Stimulated activated CD8-positive, alpha-beta memory T cell treated with anti-CD3 and anti-CD28 coated beads, Interleukin-4, amount 100 ng/mL, for 24 hours (primary cell): Measurements from ENCODE around the gene GDF2.

Experiments used
- DNase-seq: peaks from one replicate; pipeline ENCODE4 v3.0.0-alpha.2; 2020; ENCODE audit warnings: low read depth

GDF2 gene

GRCh38 chr10:47311932-47312662 is 10.2 kb upstream of the GDF2 start:
- DNase-seq, result peak; percentile 73

DNA sequence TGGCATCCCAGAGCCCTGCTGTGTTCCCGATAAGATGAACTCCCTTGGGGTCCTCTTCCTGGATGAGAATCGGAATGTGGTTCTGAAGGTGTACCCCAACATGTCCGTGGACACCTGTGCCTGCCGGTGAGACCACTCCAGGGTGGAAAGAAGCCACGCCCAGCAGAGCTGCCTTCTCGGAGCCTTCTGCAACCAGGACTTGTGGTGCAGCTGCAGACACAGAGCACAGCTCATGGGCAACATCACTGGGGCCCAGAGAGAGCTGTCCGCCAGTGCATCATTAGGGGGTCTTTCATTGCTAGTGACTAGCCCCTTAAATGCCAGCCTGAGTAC is 9.6 kb upstream of the GDF2 start:
- no peak for DNase-seq

DNA sequence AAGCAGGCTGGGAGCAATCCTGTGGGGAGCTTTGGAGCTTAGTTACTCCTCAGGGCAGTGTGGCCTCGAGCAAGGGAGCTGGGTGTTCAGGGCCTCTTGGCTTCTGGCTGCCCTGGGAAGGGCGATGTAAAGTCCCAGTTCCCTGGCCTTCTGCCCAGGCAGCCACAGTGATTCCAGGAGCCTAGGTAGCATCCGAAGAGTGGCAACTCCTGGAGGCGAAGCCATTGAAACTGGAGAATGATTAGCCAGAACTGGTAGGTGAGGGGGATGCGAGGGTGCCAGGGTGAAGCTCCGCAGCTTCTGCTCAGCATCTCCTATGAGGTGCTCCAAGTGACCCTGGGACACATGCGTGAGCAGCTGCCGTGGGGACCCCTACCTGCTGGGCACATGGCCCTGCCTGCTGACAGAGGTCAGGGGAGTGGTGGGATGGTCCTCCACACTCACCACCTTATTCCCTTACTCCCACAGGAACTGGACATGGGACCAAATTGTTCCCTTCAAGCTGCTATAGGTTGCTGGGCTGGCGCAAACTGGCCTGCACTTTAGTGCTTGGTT is 7.8 kb upstream of the GDF2 start:
- no peak for DNase-seq

DNA sequence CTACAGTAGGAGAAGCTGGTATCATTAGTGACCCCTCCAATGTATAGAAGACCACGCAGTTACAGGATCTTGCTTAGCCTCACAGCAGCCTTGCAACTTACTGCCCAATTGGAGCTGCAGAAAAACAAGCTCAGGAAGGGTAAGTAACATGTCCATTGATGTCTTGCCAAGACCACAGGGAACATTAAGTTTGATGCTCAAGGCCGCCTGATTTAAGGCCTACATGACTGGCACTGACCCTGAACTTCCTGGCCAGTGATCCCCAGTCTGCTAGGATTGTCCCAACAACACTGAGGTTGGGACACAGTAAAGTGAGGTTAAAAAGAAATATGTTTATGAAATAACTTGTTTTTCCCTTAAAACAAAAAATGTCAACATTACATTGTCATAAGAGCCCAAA is 6.8 kb upstream of the GDF2 start:
- DNase-seq, result no peak

- DNase-seq, result no peak
Measured at GRCh38 chr10:47316131-47316530, 6.1 kb upstream of the GDF2 start.

DNA sequence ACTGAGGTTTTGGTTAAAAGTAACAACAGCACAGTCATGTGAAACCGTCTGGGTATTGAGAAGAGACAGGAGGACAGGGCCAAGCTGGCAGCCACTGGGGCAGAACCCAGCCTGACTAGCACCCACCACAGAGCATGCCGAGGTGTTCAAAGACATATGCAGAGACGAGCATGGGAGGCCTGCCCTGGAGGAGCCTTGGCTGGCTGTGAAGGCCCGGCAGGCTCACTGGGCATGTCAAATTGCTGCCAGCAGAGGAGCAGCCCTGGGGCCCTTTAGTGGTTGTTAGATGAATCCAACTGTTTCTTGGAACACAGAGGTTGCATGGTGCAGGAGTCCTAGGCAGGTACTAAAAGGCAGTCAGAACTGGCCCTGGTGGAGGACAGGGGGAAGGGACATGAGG is 5.0 kb upstream of the GDF2 start:
- DNase-seq, result no peak

GRCh38 chr10:47318706-47319105 is 3.5 kb upstream of the GDF2 start:
- DNase-seq, result no peak

DNA sequence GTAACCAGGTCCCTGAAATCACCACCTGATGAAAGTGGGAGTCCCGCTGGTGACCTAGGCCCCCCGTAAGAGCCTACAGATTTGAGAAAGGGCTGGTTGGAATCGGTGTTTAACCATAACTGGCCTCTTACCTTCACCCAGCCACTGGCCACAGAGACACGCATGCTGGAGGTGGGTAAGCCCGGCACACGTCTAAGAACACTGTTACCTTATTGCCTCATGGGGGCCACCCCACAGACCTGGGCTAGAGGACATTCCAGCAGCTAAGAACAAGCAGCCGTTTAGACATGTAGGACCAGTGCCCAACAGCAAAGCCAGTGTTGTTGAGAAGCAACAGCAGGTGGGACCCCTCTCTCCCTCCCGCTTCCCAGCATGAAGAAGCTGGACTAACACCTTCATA is 2.5 kb upstream of the GDF2 start:
- no peak for DNase-seq

DNA sequence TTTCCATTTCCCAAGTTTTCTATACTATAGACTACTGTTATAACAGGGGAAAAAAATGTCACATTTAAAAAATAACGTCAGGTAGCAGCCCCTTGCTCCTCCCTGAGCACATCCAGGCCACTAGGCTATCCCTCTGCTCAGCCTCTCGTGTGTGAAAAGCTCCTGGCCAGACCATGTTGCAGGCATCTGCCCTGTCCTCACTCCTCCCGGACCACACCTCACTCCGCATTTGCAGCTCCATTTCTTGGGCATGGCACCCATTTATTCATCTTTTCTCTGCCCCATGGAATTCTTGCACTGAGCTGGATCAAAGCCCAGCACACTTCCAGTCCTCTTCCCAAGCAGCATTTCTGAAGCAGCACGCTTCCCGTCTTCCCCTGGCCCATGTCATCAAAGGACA is 1.4 kb upstream of the GDF2 start:
- DNase-seq, result no peak

- no peak for DNase-seq
Measured at GRCh38 chr10:47321521-47322195, 596 bp upstream of the GDF2 start.

DNA sequence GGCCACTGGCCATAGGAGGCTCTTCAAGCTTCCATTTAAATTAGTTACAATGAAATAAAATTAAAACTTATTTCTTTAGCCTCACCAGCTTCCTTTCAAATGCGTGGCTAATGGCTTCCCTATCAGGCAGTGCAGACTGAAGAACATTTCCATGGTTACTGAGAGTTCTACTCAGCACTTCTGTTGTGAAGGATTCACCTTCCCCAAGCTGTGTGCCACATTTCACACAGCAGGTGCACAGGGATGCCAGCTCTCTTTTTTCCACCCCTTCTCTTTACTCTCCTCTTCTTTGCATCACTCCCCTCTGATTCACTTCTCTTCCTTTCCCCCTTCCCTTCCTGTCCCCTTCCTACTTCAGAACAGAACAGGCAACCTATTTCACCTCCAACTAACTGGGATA is 833 bp downstream of the GDF2 start:
- no peak for DNase-seq

DNA sequence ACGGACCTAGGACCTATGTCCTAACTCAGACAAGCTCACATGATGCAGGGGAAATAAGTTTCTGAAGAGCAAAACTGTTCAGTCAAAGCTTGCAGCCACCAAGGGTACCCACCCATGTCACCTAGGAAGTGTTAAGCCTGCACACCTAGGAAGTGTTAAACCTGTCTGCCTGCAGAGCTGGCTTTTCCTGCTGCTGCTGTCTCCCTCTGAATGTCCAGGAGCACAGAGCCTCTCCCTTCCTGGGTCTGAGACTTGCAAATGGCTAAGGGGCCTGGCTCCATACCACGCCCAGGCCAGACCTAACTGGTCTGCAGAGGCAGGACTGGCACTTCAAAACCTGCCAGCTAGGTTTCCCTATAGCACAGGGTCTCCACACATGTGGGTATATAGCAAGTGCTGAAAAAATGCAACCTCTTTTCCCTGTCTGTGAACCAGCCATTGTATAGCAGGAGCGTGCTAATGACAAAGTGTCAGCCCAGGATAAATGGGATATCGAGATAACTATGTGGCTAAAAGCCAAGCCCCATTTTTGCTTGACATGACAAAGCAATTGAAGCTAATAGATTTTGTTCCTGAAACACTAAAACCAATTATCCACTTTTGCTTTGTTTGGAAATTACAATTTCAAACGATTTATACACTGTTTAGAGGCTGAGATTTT is 1.5 kb downstream of the GDF2 start:
- DNase-seq, result no peak

- DNase-seq, result no peak
Measured at GRCh38 chr10:47325303-47326291, 3.3 kb downstream of the GDF2 start.

GRCh38 chr10:47326306-47326926 is 4.2 kb downstream of the GDF2 start:
- no peak for DNase-seq

DNA sequence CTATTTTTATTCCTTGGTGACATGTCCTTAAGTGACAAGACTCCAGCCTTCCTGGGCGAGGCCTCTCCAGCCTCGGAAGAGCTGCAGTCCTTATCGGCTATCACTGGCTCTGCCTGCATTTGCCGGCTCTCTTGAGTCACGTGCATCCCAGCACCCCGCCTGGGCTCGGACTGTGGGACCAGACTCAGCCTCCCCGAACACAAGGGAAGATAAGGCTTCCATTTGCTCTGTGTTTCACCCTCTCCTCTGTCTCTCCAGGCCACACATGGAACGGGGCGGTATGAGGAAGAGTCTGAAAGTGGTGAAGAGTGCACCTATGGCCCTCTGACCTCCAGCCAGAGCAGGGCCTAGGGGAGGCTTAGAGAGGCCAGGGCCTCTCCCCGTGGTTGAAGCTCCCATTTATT is 4.7 kb downstream of the GDF2 start:
- DNase-seq, result no peak

DNA sequence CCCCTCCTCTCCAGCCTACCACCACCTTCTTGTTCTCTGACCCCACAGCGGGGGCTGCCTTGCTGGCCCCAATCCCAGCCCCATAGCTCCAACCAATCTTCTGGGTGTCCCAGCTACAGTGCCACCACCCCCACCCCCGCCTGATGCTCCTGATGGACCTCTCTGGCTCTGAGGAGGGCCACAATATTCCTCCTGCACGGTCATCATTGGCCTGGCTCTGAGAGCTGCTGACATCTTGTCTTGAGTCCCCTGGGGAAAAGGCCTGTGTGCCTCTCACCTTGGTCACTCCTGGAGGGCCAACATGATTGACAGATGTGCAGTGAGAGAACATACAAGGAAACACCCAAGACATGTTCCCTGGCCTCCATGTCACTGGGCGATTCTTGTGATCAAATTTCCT is 7.6 kb downstream of the GDF2 start:
- DNase-seq, result no peak

DNA sequence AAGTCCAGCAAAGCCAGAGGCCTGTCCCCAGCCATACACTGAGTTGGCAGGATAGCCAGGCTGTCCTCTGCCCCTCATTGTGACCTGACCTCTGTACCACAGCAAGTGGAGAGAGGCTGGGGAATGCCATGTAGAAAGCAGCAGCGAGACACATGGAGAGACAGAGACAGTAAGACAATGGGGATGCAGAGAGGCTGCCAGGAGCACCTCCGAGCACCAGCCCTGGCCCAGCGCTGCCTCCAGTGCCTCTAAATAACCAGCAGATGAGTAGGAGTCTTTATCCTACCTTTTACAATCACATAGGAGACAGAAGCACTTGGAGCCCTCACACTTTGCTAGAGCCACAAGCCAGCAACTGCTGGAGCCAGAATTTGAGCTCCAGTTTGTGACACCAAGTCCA is 8.1 kb downstream of the GDF2 start:
- DNase-seq, result no peak

DNA sequence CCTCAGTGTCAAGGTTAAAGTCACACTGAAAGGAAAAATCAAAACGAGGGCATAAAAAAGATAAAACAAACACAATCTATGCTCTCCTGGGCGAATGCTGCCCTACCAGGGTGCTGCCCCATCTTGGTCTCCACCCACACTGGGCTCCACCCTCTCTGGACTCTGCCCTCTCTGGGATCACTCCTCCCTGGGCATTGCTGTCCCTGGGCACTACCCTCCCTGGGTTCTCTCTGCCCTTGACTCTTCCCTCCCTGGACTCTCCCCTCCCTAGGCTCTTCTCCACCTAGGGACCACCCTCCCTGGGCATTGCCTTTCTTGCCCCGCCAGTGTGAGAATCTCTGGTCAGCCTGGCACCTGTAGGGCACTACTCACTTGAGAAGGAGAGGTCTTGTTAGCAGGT is 8.6 kb downstream of the GDF2 start:
- no peak for DNase-seq

DNA sequence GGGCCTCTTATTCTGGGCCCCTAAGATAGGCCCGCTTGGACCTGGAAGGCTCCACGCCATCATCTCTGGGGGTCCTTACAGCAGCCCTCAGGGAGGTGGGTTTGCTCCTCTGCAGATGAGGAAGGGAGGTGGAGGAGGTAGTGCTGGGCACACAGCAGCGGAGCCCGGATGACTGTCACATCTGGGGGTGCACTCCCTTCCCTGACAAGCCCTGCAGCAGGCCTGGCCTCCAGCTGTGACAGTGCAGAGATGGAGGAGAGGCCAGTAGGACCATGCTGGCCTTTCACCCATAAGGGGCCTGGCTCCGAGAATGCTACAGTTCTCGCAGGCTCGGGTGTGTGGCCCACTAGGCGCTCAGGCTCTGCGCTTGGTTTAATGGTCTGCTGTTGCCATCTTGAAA is 9.2 kb downstream of the GDF2 start:
- no peak for DNase-seq

- no peak for DNase-seq
Measured at GRCh38 chr10:47331954-47332353, 9.7 kb downstream of the GDF2 start.

- DNase-seq, result no peak
Measured at GRCh38 chr10:47332371-47332770, 10.1 kb downstream of the GDF2 start.

DNA sequence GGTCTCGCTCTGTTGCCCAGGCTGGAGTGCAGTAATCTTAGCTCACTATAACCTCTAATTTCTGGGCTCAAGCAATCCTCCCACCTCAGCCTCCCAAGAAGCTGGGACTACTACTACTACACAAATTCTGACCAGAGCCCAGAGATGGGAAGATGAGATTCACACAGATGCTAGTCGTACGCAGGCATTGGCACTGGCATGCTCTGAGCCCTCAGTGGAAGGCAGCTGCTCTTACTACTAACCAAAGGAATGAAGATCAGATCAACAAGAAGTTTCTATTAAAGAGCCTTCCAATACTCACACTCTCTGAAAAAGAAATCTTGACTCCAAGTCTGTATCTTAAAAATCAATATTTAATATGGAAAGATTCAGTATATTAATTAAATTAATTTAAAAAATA is 10.7 kb downstream of the GDF2 start:
- no peak for DNase-seq
